Testis (tissue), 2 donors: ENCODE data around the gene HAPSTR1.

Experiments used
- CTCF ChIP-seq, 3 experiments: fragments of 450-650 bp in 2 of 3; fragments of 200-600 bp in 1 of 3; sonication (generic) in 1 of 3; IDR thresholded peaks; one replicate each; pipeline ENCODE4 v1.5.1; 2016 to 2019; ENCODE audit warnings: antibody characterized with exemption in 3 of 3, mild to moderate bottlenecking in 2 of 3, moderate library complexity in 1 of 3
- POLR2A ChIP-seq: fragments of 450-650 bp; IDR thresholded peaks from one replicate; pipeline ENCODE4 v1.6.1; 2017; ENCODE audit warnings: antibody characterized with exemption, mild to moderate bottlenecking, moderate library complexity

- no peak for TF ChIP-seq CTCF (IDR thresholded peaks at IDR 0.05)
- TF ChIP-seq POLR2A: no peak
Observed at GRCh38 chr16:9138021-9138680, 46.7 kb downstream of the HAPSTR1 start.
